ENCODE results near the gene HSP90AB1. TPM values are rescaled to one million over a fixed set of nuclear protein-coding genes. Genes with fewer than 3 reads are reported as not detected.

The HSP90AB1 gene
- total RNA-seq, 1 donor from 2014 or later, result 2,402 TPM

- Mint-ChIP-seq H3K4me3 (ENCODE audit: low read depth) (peak within 1 kb of the TSS; percentile 97), H3K4me1 (ENCODE audit: low read depth) (peaks cover 43% of the 10 kb centered on the region), H3K27me3 (ENCODE audit: low read depth) (peaks cover 18% of the 10 kb centered on the region), H3K36me3 (ENCODE audit: low read depth) (peaks cover 39% of the 10 kb centered on the region), H3K27ac (peak within 1 kb of the TSS; percentile 91), H3K9me3 (no peaks in the 10 kb centered on the region)
- DNase-seq (ENCODE audit: low spot score), result peak; percentile 89
- intact Hi-C loops (cut with micrococcal nuclease), result loop anchor here (1.0 to 10.0 kb wide), 6 partner anchors 8 to 190 kb away; partner anchors contain the start of genes AARS2, CDC5L, MRPL14 and SLC35B2
Measured at GRCh38 chr6:44265007-44265721, 18.3 kb downstream of the HSP90AB1 start, which contains the start of gene NFKBIE. TSS of gene NFKBIE (minus strand) at chr6:44265551. CDS start at chr6:44265346, 205 bp downstream.

GRCh38 chr6:44265722-44266233 lies 18.9 kb downstream of the HSP90AB1 start:
- no peaks in the 10 kb centered on the region for H3K9me3 Mint-ChIP-seq
- peaks cover 41% of the 10 kb centered on the region for H3K4me1 Mint-ChIP-seq (ENCODE audit: low read depth)

GRCh38 chr6:44266347-44266746 lies 19.4 kb downstream of the HSP90AB1 start:
- peaks cover 28% of the 10 kb centered on the region for H3K36me3 Mint-ChIP-seq (ENCODE audit: low read depth)
- no peak for DNase-seq (ENCODE audit: low spot score)
- peaks cover 36% of the 10 kb centered on the region for H3K4me1 Mint-ChIP-seq (ENCODE audit: low read depth)
- peak overlapping the region; percentile 82 for H3K27ac Mint-ChIP-seq
- H3K27me3 Mint-ChIP-seq (ENCODE audit: low read depth), result peaks cover 22% of the 10 kb centered on the region
- H3K9me3 Mint-ChIP-seq, result no peaks in the 10 kb centered on the region
- H3K4me3 Mint-ChIP-seq (ENCODE audit: low read depth), result peak overlapping the region; percentile 64
- intact Hi-C loops (cut with micrococcal nuclease), result loop anchor here (5.0 to 10.0 kb wide), 3 partner anchors 121 to 188 kb away; partner anchors contain the start of genes CDC5L, MRPL14 and TMEM63B

More at GRCh38 chr6:44265722-44266233, 18.9 kb downstream of the HSP90AB1 start:
- peaks cover 33% of the 10 kb centered on the region for H3K36me3 Mint-ChIP-seq (ENCODE audit: low read depth)
- DNase-seq (ENCODE audit: low spot score), result no peak
- peaks cover 18% of the 10 kb centered on the region for H3K27me3 Mint-ChIP-seq (ENCODE audit: low read depth)
- peak overlapping the region; percentile 82 for H3K27ac Mint-ChIP-seq
- intact Hi-C loops (cut with micrococcal nuclease), result loop anchor here (1.0 to 10.0 kb wide), 6 partner anchors 8 to 189 kb away; partner anchors contain the start of genes AARS2, CDC5L, MRPL14 and SLC35B2
- H3K4me3 Mint-ChIP-seq (ENCODE audit: low read depth), result peak overlapping the region; percentile 97

- DNase-seq (ENCODE audit: low spot score), result no peak
- no peaks in the 10 kb centered on the region for H3K9me3 Mint-ChIP-seq
- H3K4me1 Mint-ChIP-seq (ENCODE audit: low read depth), result peaks cover 35% of the 10 kb centered on the region
- intact Hi-C loops (cut with micrococcal nuclease), result loop anchor here (5.0 to 10.0 kb wide), 3 partner anchors 120 to 188 kb away; partner anchors contain the start of genes CDC5L, MRPL14 and TMEM63B
- H3K36me3 Mint-ChIP-seq (ENCODE audit: low read depth), result peaks cover 23% of the 10 kb centered on the region
- H3K27me3 Mint-ChIP-seq (ENCODE audit: low read depth), result peaks cover 29% of the 10 kb centered on the region
- no peak overlapping the region for H3K4me3 Mint-ChIP-seq (ENCODE audit: low read depth)
- no peak overlapping the region for H3K27ac Mint-ChIP-seq
Measured at GRCh38 chr6:44267252-44267651, 20.4 kb downstream of the HSP90AB1 start.

GRCh38 chr6:44268095-44268628 lies 21.3 kb downstream of the HSP90AB1 start:
- H3K9me3 Mint-ChIP-seq, result no peaks in the 10 kb centered on the region
- H3K36me3 Mint-ChIP-seq (ENCODE audit: low read depth), result peaks cover 14% of the 10 kb centered on the region
- peaks cover 26% of the 10 kb centered on the region for H3K4me1 Mint-ChIP-seq (ENCODE audit: low read depth)
- no peak overlapping the region for H3K27ac Mint-ChIP-seq
- intact Hi-C loops (cut with micrococcal nuclease), result loop anchor here (1.0 to 10.0 kb wide), 5 partner anchors 37 to 187 kb away; partner anchors contain the start of genes CDC5L, MRPL14 and TMEM63B
- DNase-seq (ENCODE audit: low spot score), result peak; percentile 51
- peaks cover 38% of the 10 kb centered on the region for H3K27me3 Mint-ChIP-seq (ENCODE audit: low read depth)
- no peak overlapping the region for H3K4me3 Mint-ChIP-seq (ENCODE audit: low read depth)

- H3K27ac Mint-ChIP-seq, result no peak overlapping the region
- peaks cover 47% of the 10 kb centered on the region for H3K27me3 Mint-ChIP-seq (ENCODE audit: low read depth)
- no peak for DNase-seq (ENCODE audit: low spot score)
- intact Hi-C loops (cut with micrococcal nuclease), result loop anchor here (2.0 to 10.0 kb wide), 4 partner anchors 35 to 185 kb away; partner anchors contain the start of genes CDC5L, MRPL14 and TMEM63B
- H3K4me1 Mint-ChIP-seq (ENCODE audit: low read depth), result peaks cover 18% of the 10 kb centered on the region
- peaks cover 4% of the 10 kb centered on the region for H3K36me3 Mint-ChIP-seq (ENCODE audit: low read depth)
- no peak overlapping the region for H3K4me3 Mint-ChIP-seq (ENCODE audit: low read depth)
- no peaks in the 10 kb centered on the region for H3K9me3 Mint-ChIP-seq
Measured at GRCh38 chr6:44269178-44269920, 22.4 kb downstream of the HSP90AB1 start.

GRCh38 chr6:44269921-44270525 lies 23.1 kb downstream of the HSP90AB1 start, which contains the start of gene TMEM151B:
TSS of gene TMEM151B (plus strand) at chr6:44270450. CDS start at chr6:44270743, 293 bp downstream.
- Mint-ChIP-seq H3K27ac (no peak within 1 kb of the TSS), H3K36me3 (ENCODE audit: low read depth) (no peaks in the 10 kb centered on the region), H3K9me3 (no peaks in the 10 kb centered on the region), H3K4me3 (ENCODE audit: low read depth) (peak within 1 kb of the TSS; percentile 43), H3K4me1 (ENCODE audit: low read depth) (peaks cover 18% of the 10 kb centered on the region), H3K27me3 (ENCODE audit: low read depth) (peaks cover 53% of the 10 kb centered on the region)
- DNase-seq (ENCODE audit: low spot score), result no peak
- intact Hi-C loops (cut with micrococcal nuclease), result loop anchor here (2.0 to 10.0 kb wide), 4 partner anchors 35 to 185 kb away; partner anchors contain the start of genes CDC5L, MRPL14 and TMEM63B

GRCh38 chr6:44270526-44271405 lies 23.9 kb downstream of the HSP90AB1 start:
- intact Hi-C loops (cut with micrococcal nuclease), result no loop called here
- Mint-ChIP-seq H3K4me1 (ENCODE audit: low read depth) (peaks cover 18% of the 10 kb centered on the region), H3K9me3 (no peaks in the 10 kb centered on the region), H3K27me3 (ENCODE audit: low read depth) (peaks cover 53% of the 10 kb centered on the region), H3K36me3 (ENCODE audit: low read depth) (no peaks in the 10 kb centered on the region), H3K4me3 (ENCODE audit: low read depth) (peak overlapping the region; percentile 43), H3K27ac (no peak overlapping the region)
- DNase-seq (ENCODE audit: low spot score), result no peak

GRCh38 chr6:44271406-44271723 lies 24.5 kb downstream of the HSP90AB1 start:
- peaks cover 14% of the 10 kb centered on the region for H3K4me1 Mint-ChIP-seq (ENCODE audit: low read depth)
- H3K4me3 Mint-ChIP-seq (ENCODE audit: low read depth), result peak overlapping the region; percentile 43
- H3K36me3 Mint-ChIP-seq (ENCODE audit: low read depth), result no peaks in the 10 kb centered on the region
- DNase-seq (ENCODE audit: low spot score), result no peak
- H3K27me3 Mint-ChIP-seq (ENCODE audit: low read depth), result peaks cover 53% of the 10 kb centered on the region
- H3K9me3 Mint-ChIP-seq, result no peaks in the 10 kb centered on the region
- H3K27ac Mint-ChIP-seq, result no peak overlapping the region
- intact Hi-C loops (cut with micrococcal nuclease), result no loop called here

GRCh38 chr6:44271914-44272313 lies 25.0 kb downstream of the HSP90AB1 start:
- intact Hi-C loops (cut with micrococcal nuclease), result no loop called here
- Mint-ChIP-seq H3K9me3 (no peaks in the 10 kb centered on the region), H3K4me1 (ENCODE audit: low read depth) (peaks cover 8% of the 10 kb centered on the region), H3K4me3 (ENCODE audit: low read depth) (no peak overlapping the region), H3K36me3 (ENCODE audit: low read depth) (no peaks in the 10 kb centered on the region), H3K27ac (no peak overlapping the region), H3K27me3 (ENCODE audit: low read depth) (peaks cover 57% of the 10 kb centered on the region)
- no peak for DNase-seq (ENCODE audit: low spot score)

- Mint-ChIP-seq H3K36me3 (ENCODE audit: low read depth) (no peaks in the 10 kb centered on the region), H3K9me3 (no peaks in the 10 kb centered on the region), H3K27ac (no peak overlapping the region), H3K4me1 (ENCODE audit: low read depth) (peaks cover 6% of the 10 kb centered on the region), H3K4me3 (ENCODE audit: low read depth) (no peak overlapping the region), H3K27me3 (ENCODE audit: low read depth) (peaks cover 63% of the 10 kb centered on the region)
- intact Hi-C loops (cut with micrococcal nuclease), result no loop called here
- DNase-seq (ENCODE audit: low spot score), result no peak
Measured at GRCh38 chr6:44272529-44272928, 25.6 kb downstream of the HSP90AB1 start.

Measured in activated T-helper 2 cell treated with anti-CD3 and anti-CD28 coated beads, Interferon-gamma antibody, Interleukin-2, Interleukin-4, amounts not matched to agents 10 μg/mL and 5 μg/mL and 100 μg/mL, durations not matched to agents 14 hours and 24 hours and 36 hours (primary cell).